Osteocyte (in vitro differentiated cells): Measurements from ENCODE around the gene SAXO2. TPM values are rescaled to one million over a fixed set of nuclear protein-coding genes. Genes with fewer than 3 reads are reported as not detected.
"Not testable (repeated sequence)": the region's sequence is repeated elsewhere in the genome, so short reads cannot be mapped to it uniquely, and the experiment has no call there.

Source experiments
- DNase-seq: peaks from one replicate; pipeline ENCODE4 v3.0.0; 2021; ENCODE audit warnings: mixed read lengths; ENCODE audit not compliant: unreplicated experiment; ENCODE audit errors: extremely low spot score
- H3K27ac Mint-ChIP-seq: one replicate; pipeline ENCODE4 v1.8.0; 2021; ENCODE audit warnings: mild to moderate bottlenecking, mixed read lengths; ENCODE audit not compliant: unreplicated experiment
- H3K27me3 Mint-ChIP-seq: one replicate; pipeline ENCODE4 v1.8.0; 2021; ENCODE audit warnings: mixed read lengths; ENCODE audit not compliant: unreplicated experiment
- H3K36me3 Mint-ChIP-seq: one replicate; pipeline ENCODE4 v1.8.0; 2021; ENCODE audit warnings: mixed read lengths; ENCODE audit not compliant: unreplicated experiment
- H3K4me1 Mint-ChIP-seq: one replicate; pipeline ENCODE4 v1.8.0; 2021; ENCODE audit warnings: mixed read lengths; ENCODE audit not compliant: unreplicated experiment
- H3K4me3 Mint-ChIP-seq: one replicate; pipeline ENCODE4 v1.8.0; 2021; ENCODE audit warnings: mild to moderate bottlenecking, moderate library complexity, mixed read lengths; ENCODE audit not compliant: unreplicated experiment
- H3K9me3 Mint-ChIP-seq: one replicate; pipeline ENCODE4 v1.8.0; 2021; ENCODE audit warnings: mixed read lengths; ENCODE audit not compliant: unreplicated experiment
- total RNA-seq: library from RNA; stranded (reverse); gene quantifications from 2 replicates; pipeline ENCODE4 v1.2.1, GENCODE V29; 2021
- TF ChIP-seq, protein P1 (sequence below): fragments of 200-600 bp; sonication (generic); IDR thresholded peaks from 2 replicates; pipeline ENCODE4 v1.5.0; 2021; ENCODE audit warnings: antibody characterized with exemption, mild to moderate bottlenecking, moderate library complexity

The SAXO2 gene
- total RNA-seq, 1 donor from 2014 or later: 2.0 TPM

- not testable (repeated sequence) for H3K4me3 Mint-ChIP-seq, DNase-seq, H3K4me1 Mint-ChIP-seq, H3K36me3 Mint-ChIP-seq, H3K27ac Mint-ChIP-seq
- H3K9me3 Mint-ChIP-seq: peaks cover 14% of the 10 kb centered on the region
- H3K27me3 Mint-ChIP-seq: peaks cover 28% of the 10 kb centered on the region
Measured at GRCh38 chr15:82288202-82288601, 25.6 kb downstream of the SAXO2 start.

- Mint-ChIP-seq H3K4me3 (no peak overlapping the region), H3K36me3 (no peaks in the 10 kb centered on the region)
Measured at GRCh38 chr15:82292271-82292670, 29.7 kb downstream of the SAXO2 start.

GRCh38 chr15:82294061-82294690, 31.6 kb downstream of the SAXO2 start:
- Mint-ChIP-seq H3K36me3 (no peaks in the 10 kb centered on the region), H3K4me1 (peaks cover 8% of the 10 kb centered on the region), H3K27me3 (peaks cover 14% of the 10 kb centered on the region), H3K4me3 (no peak overlapping the region), H3K27ac (no peak overlapping the region), H3K9me3 (peaks cover 6% of the 10 kb centered on the region)
- peak; percentile 71 for DNase-seq
- TF ChIP-seq, protein P1, sequence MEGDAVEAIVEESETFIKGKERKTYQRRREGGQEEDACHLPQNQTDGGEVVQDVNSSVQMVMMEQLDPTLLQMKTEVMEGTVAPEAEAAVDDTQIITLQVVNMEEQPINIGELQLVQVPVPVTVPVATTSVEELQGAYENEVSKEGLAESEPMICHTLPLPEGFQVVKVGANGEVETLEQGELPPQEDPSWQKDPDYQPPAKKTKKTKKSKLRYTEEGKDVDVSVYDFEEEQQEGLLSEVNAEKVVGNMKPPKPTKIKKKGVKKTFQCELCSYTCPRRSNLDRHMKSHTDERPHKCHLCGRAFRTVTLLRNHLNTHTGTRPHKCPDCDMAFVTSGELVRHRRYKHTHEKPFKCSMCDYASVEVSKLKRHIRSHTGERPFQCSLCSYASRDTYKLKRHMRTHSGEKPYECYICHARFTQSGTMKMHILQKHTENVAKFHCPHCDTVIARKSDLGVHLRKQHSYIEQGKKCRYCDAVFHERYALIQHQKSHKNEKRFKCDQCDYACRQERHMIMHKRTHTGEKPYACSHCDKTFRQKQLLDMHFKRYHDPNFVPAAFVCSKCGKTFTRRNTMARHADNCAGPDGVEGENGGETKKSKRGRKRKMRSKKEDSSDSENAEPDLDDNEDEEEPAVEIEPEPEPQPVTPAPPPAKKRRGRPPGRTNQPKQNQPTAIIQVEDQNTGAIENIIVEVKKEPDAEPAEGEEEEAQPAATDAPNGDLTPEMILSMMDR: no peak

More at GRCh38 chr15:82292271-82292670, 29.7 kb downstream of the SAXO2 start:
- DNase-seq: no peak
- Mint-ChIP-seq H3K4me1 (peaks cover 8% of the 10 kb centered on the region), H3K27me3 (peaks cover 21% of the 10 kb centered on the region), H3K9me3 (peaks cover 14% of the 10 kb centered on the region), H3K27ac (no peak overlapping the region)
- TF ChIP-seq, protein P1: no peak

- H3K9me3 Mint-ChIP-seq: no peaks in the 10 kb centered on the region
- no peaks in the 10 kb centered on the region for H3K36me3 Mint-ChIP-seq
- peak; percentile 27 for DNase-seq
- H3K27ac Mint-ChIP-seq: no peak overlapping the region
- H3K4me1 Mint-ChIP-seq: peaks cover 18% of the 10 kb centered on the region
- H3K27me3 Mint-ChIP-seq: no peaks in the 10 kb centered on the region
- TF ChIP-seq, protein P1: no peak
- no peak overlapping the region for H3K4me3 Mint-ChIP-seq
Measured at GRCh38 chr15:82297546-82297945, 34.9 kb downstream of the SAXO2 start.

DNA sequence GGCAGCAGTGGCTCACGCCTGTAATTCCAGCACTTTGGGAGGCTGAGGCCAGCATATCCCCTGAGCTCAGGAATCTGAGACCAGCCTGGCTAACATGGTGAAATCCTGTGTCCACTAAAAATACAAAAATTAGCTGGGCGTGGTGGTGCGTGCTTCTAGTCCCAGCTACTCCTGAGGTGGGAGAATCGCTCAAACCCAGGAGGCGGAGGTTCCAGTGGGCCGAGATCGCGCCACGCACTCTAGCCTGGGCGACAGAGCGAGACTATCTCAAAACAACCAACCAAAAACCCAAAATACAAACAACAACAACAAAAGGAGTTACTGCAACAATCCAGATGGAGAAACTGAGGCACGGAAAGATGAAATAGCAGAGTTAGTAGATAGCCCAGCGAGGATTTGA, 35.4 kb downstream of the SAXO2 start:
- Mint-ChIP-seq H3K27me3 (no peaks in the 10 kb centered on the region), H3K4me3 (no peak overlapping the region), H3K27ac (no peak overlapping the region), H3K36me3 (no peaks in the 10 kb centered on the region), H3K9me3 (no peaks in the 10 kb centered on the region), H3K4me1 (peaks cover 18% of the 10 kb centered on the region)
- TF ChIP-seq, protein P1: no peak
- DNase-seq: peak; percentile 65
